ENCODE data around the gene BLZF1.
"Not testable (repeated sequence)": the region's sequence is repeated elsewhere in the genome, so short reads cannot be mapped to it uniquely, and the experiment has no call there.

BLZF1 gene, protein sequence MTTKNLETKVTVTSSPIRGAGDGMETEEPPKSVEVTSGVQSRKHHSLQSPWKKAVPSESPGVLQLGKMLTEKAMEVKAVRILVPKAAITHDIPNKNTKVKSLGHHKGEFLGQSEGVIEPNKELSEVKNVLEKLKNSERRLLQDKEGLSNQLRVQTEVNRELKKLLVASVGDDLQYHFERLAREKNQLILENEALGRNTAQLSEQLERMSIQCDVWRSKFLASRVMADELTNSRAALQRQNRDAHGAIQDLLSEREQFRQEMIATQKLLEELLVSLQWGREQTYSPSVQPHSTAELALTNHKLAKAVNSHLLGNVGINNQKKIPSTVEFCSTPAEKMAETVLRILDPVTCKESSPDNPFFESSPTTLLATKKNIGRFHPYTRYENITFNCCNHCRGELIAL

DNA sequence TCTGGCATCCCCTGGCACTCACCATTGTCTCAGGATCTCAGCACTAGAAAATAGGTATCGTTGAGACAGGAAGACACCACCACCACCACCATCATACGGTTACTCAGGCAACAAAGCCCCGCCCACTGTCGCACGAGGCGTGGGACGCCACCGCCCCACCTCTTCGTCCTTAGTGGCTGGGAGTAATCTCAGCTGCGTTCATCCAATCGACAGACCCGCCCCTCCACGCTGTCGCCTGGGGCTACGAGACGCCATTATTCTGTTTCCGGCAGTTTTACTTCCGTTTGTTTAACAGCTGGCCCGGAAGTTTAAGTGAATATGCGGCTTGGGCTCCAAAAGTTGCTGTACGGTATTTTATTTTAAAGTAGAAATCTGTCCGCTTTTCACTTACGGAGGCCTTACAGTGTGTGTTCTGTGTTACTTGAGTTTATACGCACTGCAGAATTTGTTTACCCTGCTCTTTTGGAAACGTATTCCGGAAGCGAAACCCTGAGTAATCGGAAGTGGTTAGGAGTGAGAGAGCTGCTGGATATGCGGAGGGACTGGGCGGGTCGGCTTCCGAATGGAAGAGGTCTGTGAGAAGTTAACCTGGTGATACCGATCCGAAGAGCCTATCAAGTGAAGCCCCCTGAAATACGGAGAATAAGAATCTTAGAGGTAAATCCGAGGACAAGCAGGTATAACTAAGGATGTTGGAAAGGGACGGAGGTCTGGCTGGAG lies at the start of gene BLZF1, which contains the start of gene NME7:
Gene BLZF1, plus strand, starts transcription at position 510 of the 720 bp plus-strand sequence. CDS start 1,328 bp downstream, outside the sequence.
Gene NME7, minus strand, starts transcription at position 112 of the 720 bp plus-strand sequence. Its CDS starts 87 bp downstream, at position 25.
- H3K4me3 ChIP-seq (ENCODE audit: low read depth in 1 of 2, low read length in 2 of 2) = peak within 1 kb of the TSS; percentile 47 to 89
- peak within 1 kb of the TSS; percentile 78 for H3K9ac ChIP-seq (ENCODE audit: low read length)
- peaks cover 11% of the 10 kb centered on the region for H3K36me3 ChIP-seq (ENCODE audit: insufficient read depth, low read length)
- H3K27me3 ChIP-seq (ENCODE audit: control insufficient read depth in 1 of 2, insufficient read depth in 2 of 2, low read length in 2 of 2) = no peaks in the 10 kb centered on the region
- H3K4me1 ChIP-seq (ENCODE audit: insufficient read depth, low read length) = peaks cover 15% of the 10 kb centered on the region
- H3K27ac ChIP-seq (ENCODE audit: low read depth, low read length) = peak within 1 kb of the TSS; percentile 83
- H3K9me3 ChIP-seq (ENCODE audit: low read length) = no peaks in the 10 kb centered on the region

DNA sequence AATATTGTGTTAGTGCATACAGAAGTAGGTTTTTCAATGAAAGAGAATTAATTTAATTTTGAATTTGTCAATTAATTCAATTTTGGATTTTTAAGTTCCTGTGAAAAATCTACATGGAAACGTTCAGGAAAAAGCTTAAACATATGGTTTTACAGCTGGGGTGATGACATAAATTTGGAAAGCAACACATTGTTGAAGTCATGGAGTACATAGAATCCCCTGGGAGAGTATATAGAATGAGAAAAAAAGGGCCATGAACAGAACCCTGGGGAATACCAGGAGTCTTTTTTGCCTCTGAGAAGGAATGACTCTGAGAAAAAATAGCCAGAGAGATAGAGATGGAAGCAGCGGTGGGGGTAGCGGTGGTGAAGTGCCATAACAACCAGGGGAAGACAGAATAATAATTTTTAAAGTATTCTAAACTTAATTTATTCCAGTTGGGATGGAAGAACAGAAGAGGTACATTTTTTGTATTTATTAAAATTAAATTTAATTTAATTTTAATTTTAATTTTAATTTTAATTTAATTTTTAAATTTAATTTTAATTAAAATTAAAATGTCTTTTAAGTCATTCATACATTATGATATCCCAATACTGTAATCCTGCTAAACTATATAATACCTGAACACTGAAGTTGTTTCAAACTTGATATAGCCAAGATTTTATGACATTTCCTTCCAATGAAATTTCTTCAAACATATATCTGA lies 49.3 kb upstream of the BLZF1 start:
- H3K9me3 ChIP-seq (ENCODE audit: low read length) = no peaks in the 10 kb centered on the region
- no peaks in the 10 kb centered on the region for H3K27me3 ChIP-seq (ENCODE audit: control insufficient read depth in 1 of 2, insufficient read depth in 2 of 2, low read length in 2 of 2)
- no peak overlapping the region for H3K27ac ChIP-seq (ENCODE audit: low read depth, low read length)
- H3K4me3 ChIP-seq (ENCODE audit: low read depth in 1 of 2, low read length in 2 of 2) = no peak overlapping the region
- H3K36me3 ChIP-seq (ENCODE audit: insufficient read depth, low read length) = no peaks in the 10 kb centered on the region
- no peaks in the 10 kb centered on the region for H3K4me1 ChIP-seq (ENCODE audit: insufficient read depth, low read length)
- no peak overlapping the region for H3K9ac ChIP-seq (ENCODE audit: low read length)

DNA sequence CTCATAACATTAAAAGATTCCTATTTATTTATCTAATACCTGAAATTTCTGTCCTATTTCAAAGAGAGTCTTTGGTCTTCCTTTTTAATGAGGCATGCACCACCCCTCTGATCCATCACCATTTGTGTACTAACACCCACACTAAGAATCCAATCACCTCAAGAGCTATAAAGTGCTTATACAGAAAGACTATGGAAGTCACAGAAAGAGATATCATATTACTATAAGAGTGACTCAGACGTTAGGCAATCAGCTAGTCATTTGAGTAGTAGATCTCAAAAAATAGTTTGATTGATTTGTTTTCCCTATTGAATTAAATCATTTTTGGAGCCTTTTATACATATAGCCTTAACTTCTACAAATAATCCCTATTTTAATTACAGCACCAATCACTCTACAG lies 46.5 kb upstream of the BLZF1 start:
- Histone ChIP-seq H3K9me3 (ENCODE audit: low read length) (no peaks in the 10 kb centered on the region), H3K4me3 (ENCODE audit: low read depth in 1 of 2, low read length in 2 of 2) (no peak overlapping the region), H3K27me3 (ENCODE audit: control insufficient read depth in 1 of 2, insufficient read depth in 2 of 2, low read length in 2 of 2) (no peaks in the 10 kb centered on the region), H3K27ac (ENCODE audit: low read depth, low read length) (no peak overlapping the region), H3K4me1 (ENCODE audit: insufficient read depth, low read length) (no peaks in the 10 kb centered on the region), H3K9ac (ENCODE audit: low read length) (no peak overlapping the region), H3K36me3 (ENCODE audit: insufficient read depth, low read length) (no peaks in the 10 kb centered on the region)

DNA sequence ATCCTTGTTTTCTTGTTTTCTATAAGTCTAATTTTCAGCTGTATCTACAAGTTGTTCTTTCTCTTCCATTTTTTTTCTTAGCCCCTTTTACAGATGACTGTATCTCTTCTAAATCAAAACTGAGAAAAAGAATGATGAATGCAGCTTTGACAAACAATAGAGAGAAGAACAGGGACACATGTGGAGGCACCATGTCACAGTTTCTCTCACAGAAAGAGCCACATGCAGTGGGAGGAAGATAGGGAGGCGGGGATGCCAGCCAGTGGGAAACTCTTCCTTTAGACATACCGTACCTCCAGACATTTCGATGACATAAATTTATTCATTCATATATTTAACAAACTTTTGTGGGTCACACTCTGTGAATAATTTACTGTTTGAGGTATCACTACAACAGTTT lies 45.9 kb upstream of the BLZF1 start:
- Histone ChIP-seq H3K9ac (ENCODE audit: low read length) (no peak overlapping the region), H3K9me3 (ENCODE audit: low read length) (no peaks in the 10 kb centered on the region), H3K4me3 (ENCODE audit: low read depth in 1 of 2, low read length in 2 of 2) (no peak overlapping the region), H3K4me1 (ENCODE audit: insufficient read depth, low read length) (no peaks in the 10 kb centered on the region), H3K27ac (ENCODE audit: low read depth, low read length) (no peak overlapping the region), H3K27me3 (ENCODE audit: control insufficient read depth in 1 of 2, insufficient read depth in 2 of 2, low read length in 2 of 2) (no peaks in the 10 kb centered on the region), H3K36me3 (ENCODE audit: insufficient read depth, low read length) (no peaks in the 10 kb centered on the region)

DNA sequence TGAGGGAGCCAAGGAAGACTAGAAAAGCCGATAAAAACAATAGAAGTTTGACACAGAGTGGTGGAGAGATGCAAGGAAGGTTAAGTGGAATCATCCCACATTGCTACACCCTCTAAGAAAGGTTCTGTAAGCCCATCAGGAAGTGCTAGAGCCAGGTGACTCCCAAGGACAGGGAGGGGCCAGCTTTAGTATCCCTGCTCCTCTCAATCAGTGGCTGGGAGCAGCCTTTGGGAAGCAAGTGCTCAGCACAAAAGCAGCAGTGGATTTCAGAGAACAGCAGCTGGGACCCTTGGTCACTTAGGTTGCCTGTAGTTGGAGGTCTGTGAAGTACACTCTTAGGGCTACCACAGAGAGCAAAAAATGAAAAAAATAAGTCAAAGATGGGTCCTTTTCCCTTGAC lies 42.9 kb upstream of the BLZF1 start:
- Histone ChIP-seq H3K9me3 (ENCODE audit: low read length) (no peaks in the 10 kb centered on the region), H3K4me3 (ENCODE audit: low read depth in 1 of 2, low read length in 2 of 2) (no peak overlapping the region), H3K36me3 (ENCODE audit: insufficient read depth, low read length) (no peaks in the 10 kb centered on the region), H3K4me1 (ENCODE audit: insufficient read depth, low read length) (no peaks in the 10 kb centered on the region), H3K9ac (ENCODE audit: low read length) (no peak overlapping the region), H3K27ac (ENCODE audit: low read depth, low read length) (no peak overlapping the region), H3K27me3 (ENCODE audit: control insufficient read depth in 1 of 2, insufficient read depth in 2 of 2, low read length in 2 of 2) (no peaks in the 10 kb centered on the region)

DNA sequence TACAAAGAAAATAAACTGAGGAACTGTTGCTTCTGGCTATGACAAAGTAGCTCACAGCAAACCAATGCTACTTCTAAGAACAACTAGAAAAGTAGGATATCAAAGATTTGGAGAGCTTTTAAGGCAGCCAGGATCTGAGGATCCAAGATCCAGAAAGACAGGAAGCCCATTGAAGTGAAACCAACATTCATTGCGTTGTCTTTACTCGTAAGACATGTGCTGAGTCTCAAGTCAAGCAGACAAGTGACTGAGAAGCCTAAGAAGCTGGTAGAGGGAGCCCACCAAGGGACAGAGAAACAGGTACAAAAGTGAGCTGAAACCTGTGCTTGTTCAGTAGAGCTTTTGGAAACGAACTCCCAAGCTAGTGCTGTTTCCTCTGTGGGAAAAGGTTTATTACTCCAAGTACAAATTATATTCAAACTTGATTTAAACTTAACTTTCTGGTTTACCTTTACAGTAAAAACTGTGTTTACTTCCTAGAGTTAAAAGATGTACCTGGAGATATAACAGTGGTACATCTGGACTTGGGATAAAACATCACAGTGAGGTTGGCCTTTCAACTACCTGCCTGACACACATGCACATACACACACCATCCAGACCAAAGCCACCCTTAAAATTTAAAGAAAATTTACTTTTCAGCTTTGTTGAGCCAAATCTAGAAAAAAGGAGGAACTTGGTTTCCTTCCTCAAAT lies 41.6 kb upstream of the BLZF1 start:
- no peak overlapping the region for H3K4me3 ChIP-seq (ENCODE audit: low read depth in 1 of 2, low read length in 2 of 2)
- H3K27ac ChIP-seq (ENCODE audit: low read depth, low read length) = no peak overlapping the region
- H3K9ac ChIP-seq (ENCODE audit: low read length) = no peak overlapping the region
- no peaks in the 10 kb centered on the region for H3K27me3 ChIP-seq (ENCODE audit: control insufficient read depth in 1 of 2, insufficient read depth in 2 of 2, low read length in 2 of 2)
- no peaks in the 10 kb centered on the region for H3K9me3 ChIP-seq (ENCODE audit: low read length)
- H3K36me3 ChIP-seq (ENCODE audit: insufficient read depth, low read length) = no peaks in the 10 kb centered on the region
- H3K4me1 ChIP-seq (ENCODE audit: insufficient read depth, low read length) = no peaks in the 10 kb centered on the region

DNA sequence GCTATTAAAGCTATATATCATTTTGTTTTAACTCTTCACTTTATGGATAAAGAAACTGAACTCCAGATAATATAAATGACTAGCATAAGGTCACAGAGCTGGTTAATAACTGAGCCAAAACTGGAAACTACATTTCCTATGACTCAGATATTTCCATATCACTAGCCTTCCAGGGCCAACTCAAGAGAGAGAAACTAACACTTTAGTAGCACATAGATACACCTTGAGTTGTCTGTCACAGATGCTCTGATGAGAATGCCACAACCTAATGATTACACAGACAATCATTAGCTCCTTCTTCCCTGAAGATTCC lies 41.1 kb upstream of the BLZF1 start:
- Histone ChIP-seq H3K27ac (ENCODE audit: low read depth, low read length) (no peak overlapping the region), H3K9me3 (ENCODE audit: low read length) (no peaks in the 10 kb centered on the region), H3K9ac (ENCODE audit: low read length) (no peak overlapping the region), H3K4me1 (ENCODE audit: insufficient read depth, low read length) (no peaks in the 10 kb centered on the region), H3K4me3 (ENCODE audit: low read depth in 1 of 2, low read length in 2 of 2) (no peak overlapping the region), H3K27me3 (ENCODE audit: control insufficient read depth in 1 of 2, insufficient read depth in 2 of 2, low read length in 2 of 2) (no peaks in the 10 kb centered on the region), H3K36me3 (ENCODE audit: insufficient read depth, low read length) (no peaks in the 10 kb centered on the region)

DNA sequence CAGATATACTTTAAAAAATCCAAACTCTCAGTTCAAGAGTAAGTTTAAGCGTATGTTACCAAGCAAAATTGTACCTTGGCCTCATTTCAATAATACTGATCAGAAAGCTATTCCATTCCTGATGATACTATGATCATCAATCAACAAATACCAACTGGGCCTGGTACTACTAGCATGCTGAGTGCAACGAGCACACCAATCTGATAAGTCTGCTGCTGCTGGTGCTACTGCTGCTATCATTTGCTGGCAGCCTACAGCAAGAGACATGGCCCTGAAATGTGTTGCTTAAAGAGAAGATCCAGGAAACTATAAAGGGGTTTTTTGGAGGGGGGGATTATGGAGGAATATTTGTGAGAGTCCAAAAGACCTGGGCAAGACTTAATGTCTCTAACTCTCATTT lies 40.1 kb upstream of the BLZF1 start:
- Histone ChIP-seq H3K4me3 (ENCODE audit: low read depth in 1 of 2, low read length in 2 of 2) (no peak overlapping the region), H3K4me1 (ENCODE audit: insufficient read depth, low read length) (no peaks in the 10 kb centered on the region), H3K27ac (ENCODE audit: low read depth, low read length) (no peak overlapping the region), H3K36me3 (ENCODE audit: insufficient read depth, low read length) (no peaks in the 10 kb centered on the region), H3K9ac (ENCODE audit: low read length) (no peak overlapping the region), H3K9me3 (ENCODE audit: low read length) (no peaks in the 10 kb centered on the region), H3K27me3 (ENCODE audit: control insufficient read depth in 1 of 2, insufficient read depth in 2 of 2, low read length in 2 of 2) (no peaks in the 10 kb centered on the region)

DNA sequence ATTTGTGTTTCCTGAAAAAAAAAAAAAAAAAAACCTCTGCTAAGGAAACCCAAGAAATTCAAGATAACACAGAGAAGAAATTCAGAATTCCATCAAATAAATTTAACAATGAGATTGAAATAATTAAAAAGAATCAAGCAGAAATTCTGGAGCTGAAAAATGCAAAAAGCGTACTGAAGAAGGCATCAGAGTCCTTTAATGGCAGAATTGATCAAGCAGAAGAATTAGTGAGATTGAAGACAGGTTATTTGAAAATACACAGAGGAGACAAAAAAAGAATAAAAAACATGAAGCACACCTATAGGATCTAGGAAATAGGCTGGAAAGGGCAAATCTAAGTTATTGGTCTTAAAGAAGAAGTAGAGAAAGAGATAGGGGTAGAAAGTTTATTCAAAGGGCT lies 38.6 kb upstream of the BLZF1 start:
- Histone ChIP-seq H3K4me3 (ENCODE audit: low read depth in 1 of 2, low read length in 2 of 2) (no peak overlapping the region), H3K4me1 (ENCODE audit: insufficient read depth, low read length) (no peaks in the 10 kb centered on the region), H3K9me3 (ENCODE audit: low read length) (no peaks in the 10 kb centered on the region), H3K36me3 (ENCODE audit: insufficient read depth, low read length) (no peaks in the 10 kb centered on the region), H3K9ac (ENCODE audit: low read length) (no peak overlapping the region), H3K27me3 (ENCODE audit: control insufficient read depth in 1 of 2, insufficient read depth in 2 of 2, low read length in 2 of 2) (no peaks in the 10 kb centered on the region), H3K27ac (ENCODE audit: low read depth, low read length) (no peak overlapping the region)

DNA sequence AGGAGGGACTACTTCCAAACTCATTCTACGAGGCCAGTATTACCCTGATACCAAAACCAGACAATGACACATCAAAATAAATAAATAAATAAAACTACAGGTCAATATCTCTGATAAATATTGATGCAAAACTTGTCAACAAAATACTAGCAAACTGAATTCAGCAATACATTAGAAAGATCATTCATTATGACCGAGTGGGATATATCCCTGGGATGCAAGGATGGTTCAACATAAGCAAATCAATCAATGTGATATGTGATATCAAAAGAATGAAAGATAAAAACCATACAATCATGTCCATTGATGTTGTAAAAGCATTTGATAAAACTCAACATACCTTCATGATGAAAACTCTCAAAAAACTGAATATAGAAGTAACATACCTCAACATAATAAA lies 37.1 kb upstream of the BLZF1 start:
- no peak overlapping the region for H3K27ac ChIP-seq (ENCODE audit: low read depth, low read length)
- H3K27me3 ChIP-seq (ENCODE audit: control insufficient read depth in 1 of 2, insufficient read depth in 2 of 2, low read length in 2 of 2) = no peaks in the 10 kb centered on the region
- no peaks in the 10 kb centered on the region for H3K4me1 ChIP-seq (ENCODE audit: insufficient read depth, low read length)
- H3K9ac ChIP-seq (ENCODE audit: low read length) = no peak overlapping the region
- H3K9me3 ChIP-seq (ENCODE audit: low read length) = no peaks in the 10 kb centered on the region
- H3K4me3 ChIP-seq (ENCODE audit: low read depth in 1 of 2, low read length in 2 of 2) = no peak overlapping the region
- no peaks in the 10 kb centered on the region for H3K36me3 ChIP-seq (ENCODE audit: insufficient read depth, low read length)

DNA sequence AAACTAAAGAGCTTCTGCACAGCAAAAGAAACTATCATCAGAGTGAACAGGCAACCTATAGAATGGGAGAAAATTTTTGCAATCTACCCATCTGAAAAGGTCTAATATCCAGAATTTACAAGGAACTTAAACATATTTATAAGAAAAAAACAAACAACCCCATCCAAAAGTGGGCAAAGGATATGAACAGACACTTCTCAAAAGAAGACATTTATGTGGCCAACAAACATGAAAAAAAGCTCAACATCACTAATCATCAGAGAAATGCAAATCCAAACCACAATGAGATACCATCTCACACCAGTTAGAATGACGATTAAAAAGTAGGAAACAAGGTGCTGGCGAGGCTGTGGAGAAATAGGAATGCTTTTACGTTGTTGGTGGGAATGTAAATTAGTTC lies 33.3 kb upstream of the BLZF1 start:
- H3K27me3 ChIP-seq (ENCODE audit: control insufficient read depth in 1 of 2, insufficient read depth in 2 of 2, low read length in 2 of 2); H3K9ac ChIP-seq (ENCODE audit: low read length); H3K4me3 ChIP-seq (ENCODE audit: low read depth in 1 of 2, low read length in 2 of 2); H3K27ac ChIP-seq (ENCODE audit: low read depth, low read length); H3K4me1 ChIP-seq (ENCODE audit: insufficient read depth, low read length); H3K9me3 ChIP-seq (ENCODE audit: low read length); H3K36me3 ChIP-seq (ENCODE audit: insufficient read depth, low read length): not testable (repeated sequence)

All from muscle layer of colon (tissue), 2 donors.